ENCODE results near the gene OXSR1. TPM values are rescaled to one million over a fixed set of nuclear protein-coding genes. Genes with fewer than 3 reads are reported as not detected.
"Not testable (repeated sequence)": the region's sequence is repeated elsewhere in the genome, so short reads cannot be mapped to it uniquely, and the experiment has no call there.

The OXSR1 gene
- total RNA-seq, 2 experiments from 2014 or later: 61.2 to 63.6 TPM

DNA sequence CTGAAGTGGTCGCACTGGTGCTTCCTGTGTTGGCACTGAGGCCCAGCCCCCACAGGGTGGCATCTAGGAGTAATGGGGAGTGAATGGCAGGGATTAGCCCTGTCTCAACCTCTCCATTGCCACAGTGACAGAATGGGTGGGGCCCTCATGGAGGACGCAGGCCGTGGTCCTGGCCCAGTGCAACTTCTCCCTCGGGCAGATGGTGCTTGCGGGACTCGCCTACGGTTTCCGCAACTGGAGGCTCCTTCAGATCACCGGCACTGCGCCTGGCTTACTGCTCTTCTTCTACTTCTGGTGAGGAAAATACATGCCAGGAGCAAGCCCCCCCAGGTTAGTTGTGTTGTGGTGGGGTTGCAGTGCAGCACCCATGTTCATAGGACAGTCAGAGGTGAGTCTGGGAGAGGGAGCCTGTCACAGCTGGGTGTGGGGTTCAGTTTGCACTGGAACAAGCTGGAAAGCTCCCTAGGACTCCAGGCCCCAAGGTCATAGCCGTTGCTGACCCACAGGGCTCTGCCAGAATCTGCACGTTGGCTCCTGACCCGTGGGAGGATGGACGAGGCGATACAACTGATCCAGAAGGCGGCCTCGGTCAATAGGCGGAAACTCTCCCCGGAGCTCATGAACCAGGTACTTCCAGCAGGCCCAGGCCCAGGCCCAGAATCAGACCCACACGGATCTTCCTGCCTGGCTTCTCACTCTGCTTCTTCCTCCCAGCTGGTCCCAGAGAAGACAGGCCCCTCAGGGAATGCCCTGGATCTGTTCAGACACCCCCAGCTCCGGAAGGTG, 109.7 kb downstream of the OXSR1 start:
- POLR2A ChIA-PET: no interaction called here
- CTCF ChIA-PET: interaction anchor here (1.2 kb wide), 1 partner anchor 301 kb away, joined by 3 read pairs; no protein-coding TSS in a partner anchor

DNA sequence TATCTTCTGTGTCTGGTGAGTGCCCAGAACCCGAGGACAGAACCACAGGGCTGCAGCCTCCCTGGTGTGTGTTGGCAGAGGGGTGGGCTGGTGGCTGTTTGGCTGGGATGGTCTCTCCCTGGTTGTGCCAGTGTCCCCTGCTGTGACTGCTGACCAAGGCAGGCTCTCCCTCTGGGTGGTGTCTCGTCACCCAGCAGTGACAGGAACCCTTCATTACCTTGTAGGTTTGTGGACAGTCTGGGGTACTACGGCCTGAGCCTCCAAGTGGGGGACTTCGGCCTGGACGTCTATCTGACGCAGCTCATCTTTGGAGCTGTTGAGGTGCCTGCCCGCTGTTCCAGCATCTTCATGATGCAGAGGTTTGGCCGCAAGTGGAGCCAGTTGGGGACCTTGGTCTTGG, 110.3 kb downstream of the OXSR1 start:
- POLR2A ChIA-PET: no interaction called here
- CTCF ChIA-PET: no interaction called here

DNA sequence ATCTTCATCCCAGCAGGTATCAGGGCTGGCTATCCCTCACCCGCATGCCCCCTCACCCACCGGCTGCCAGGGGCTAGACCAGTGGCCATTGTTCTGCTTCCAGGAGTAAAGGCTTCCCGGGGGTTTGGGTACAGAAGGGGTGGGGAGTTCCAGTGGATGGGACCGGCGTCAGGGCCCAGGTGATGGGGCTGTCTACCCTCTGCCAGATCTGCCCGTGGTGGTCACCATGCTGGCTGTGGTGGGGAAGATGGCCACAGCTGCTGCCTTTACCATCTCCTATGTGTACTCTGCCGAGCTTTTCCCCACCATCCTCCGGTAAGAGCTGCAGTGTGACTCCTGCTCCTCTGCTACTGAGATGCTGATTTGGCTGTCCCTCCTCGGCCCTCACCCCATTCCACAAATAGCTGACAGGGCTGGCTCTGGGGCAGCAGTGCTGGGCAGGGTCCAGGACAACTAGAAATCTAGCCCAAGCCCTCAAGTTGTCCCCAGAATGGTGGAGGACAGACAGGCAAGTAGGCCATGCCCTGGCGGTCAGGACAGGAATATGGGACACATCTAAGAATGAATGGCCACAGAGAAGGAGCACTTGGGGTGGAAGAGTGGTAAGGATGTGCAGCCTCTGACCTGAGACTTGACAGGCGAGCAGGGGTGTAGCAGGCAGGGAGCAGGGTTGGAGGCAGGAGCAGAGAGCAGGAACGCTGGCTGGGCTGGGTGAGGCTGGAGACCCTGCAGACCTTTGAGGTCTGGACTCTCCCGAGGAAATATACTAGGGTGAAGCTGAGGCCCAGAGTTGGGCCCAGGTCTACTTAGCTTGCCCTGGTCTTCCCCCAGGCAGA, 111.0 kb downstream of the OXSR1 start:
- CTCF ChIA-PET: no interaction called here
- POLR2A ChIA-PET: no interaction called here

DNA sequence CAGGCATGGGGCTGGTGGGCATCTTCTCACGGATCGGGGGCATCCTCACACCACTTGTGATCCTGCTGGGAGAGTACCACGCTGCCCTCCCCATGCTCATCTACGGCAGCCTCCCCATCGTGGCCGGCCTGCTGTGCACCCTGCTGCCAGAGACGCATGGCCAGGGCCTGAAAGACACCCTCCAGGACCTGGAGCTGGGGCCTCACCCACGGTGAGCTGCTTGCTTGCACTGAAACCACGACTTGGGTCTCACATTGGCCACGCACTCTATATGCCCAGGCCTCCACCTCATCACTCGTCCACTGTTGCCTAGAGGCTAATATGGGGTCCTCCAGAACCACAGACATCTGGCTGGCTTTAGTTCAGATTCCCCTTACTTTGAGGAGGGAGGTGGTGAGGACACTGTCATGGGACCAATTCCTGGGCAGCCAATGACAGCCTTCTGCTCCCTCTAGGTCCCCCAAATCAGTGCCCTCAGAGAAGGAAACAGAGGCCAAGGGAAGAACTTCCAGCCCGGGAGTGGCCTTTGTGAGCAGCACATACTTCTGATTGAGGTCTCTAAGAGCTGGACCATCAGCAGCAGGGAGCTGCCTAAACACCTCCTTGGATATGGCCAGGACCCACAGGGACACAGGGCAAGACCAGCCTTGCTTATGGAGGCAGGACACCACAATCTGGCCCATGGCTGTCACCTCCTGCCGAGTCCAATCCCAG, 111.7 kb downstream of the OXSR1 start:
- CTCF ChIA-PET: no interaction called here

DNA sequence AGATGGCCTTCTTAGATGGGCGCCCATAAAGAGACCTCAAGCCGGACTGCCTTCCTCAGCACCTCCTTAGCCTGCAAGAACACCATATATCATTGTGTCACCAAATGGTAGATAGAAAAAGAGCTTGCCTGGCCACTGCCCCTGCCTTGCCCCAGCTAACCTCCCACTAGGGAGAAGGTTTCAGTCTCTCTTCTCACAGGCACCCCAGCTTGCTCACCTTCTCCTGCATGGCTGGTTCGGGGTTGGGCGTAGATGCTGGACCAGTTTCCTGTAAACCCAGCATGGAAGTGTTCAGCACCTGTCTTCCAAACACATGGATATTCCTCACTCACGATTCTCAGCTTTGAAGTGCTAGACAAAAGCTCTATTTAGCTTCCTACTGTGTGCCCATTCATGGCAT, 113.5 kb downstream of the OXSR1 start:
- ChIA-PET POLR2A (no interaction called here), CTCF (interaction anchor here (0.7 kb wide), 1 partner anchor 629 kb away, joined by 4 read pairs; no protein-coding TSS in a partner anchor)

More for the DNA sequence above, 111.7 kb downstream of the OXSR1 start:
- POLR2A ChIA-PET: no interaction called here

DNA sequence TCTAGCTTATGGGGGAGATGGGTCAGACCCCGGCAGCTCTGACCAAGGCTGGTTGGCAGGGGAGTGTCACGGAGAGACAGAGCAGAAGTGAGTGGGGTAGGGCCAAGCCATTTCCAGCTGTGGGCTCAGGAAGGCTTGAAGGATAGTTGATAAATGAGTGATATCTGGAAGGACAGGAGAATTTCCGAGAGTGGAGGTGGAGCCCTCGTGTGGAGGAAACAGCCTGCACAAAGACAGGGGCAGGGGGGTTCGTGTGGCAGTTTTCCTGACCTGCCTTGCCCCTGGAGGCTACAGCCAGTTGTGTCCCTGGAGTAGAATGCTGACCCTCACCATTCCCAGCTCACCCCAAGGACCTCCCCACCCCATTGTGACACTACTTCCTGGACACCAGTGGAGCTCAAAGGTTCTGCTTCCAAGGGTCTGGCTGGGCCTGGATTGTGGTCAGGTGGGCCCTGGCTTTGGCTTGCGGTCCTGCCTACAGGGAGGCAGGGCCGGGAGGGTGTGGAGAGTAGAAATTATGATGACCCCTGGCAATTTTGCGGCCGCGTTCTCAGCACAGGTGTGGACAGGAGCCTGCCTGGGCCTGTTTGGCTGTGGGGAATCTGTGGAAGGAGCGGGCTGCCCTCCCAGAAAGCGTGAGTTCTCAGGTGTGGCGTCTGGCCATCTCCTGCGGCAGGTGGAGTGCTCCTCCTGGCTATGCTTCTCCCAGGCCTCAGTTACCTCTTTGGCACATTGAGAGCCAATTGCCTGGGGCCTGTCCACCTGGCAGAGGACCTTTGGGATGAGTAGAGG, 116.8 kb downstream of the OXSR1 start, which contains the start of gene SLC22A14:
TSS of gene SLC22A14 (plus strand) at position 400 of the 792 bp plus-strand sequence. CDS start 23,733 bp downstream, outside the sequence.
- ChIA-PET POLR2A (no interaction called here), CTCF (no interaction called here)

DNA sequence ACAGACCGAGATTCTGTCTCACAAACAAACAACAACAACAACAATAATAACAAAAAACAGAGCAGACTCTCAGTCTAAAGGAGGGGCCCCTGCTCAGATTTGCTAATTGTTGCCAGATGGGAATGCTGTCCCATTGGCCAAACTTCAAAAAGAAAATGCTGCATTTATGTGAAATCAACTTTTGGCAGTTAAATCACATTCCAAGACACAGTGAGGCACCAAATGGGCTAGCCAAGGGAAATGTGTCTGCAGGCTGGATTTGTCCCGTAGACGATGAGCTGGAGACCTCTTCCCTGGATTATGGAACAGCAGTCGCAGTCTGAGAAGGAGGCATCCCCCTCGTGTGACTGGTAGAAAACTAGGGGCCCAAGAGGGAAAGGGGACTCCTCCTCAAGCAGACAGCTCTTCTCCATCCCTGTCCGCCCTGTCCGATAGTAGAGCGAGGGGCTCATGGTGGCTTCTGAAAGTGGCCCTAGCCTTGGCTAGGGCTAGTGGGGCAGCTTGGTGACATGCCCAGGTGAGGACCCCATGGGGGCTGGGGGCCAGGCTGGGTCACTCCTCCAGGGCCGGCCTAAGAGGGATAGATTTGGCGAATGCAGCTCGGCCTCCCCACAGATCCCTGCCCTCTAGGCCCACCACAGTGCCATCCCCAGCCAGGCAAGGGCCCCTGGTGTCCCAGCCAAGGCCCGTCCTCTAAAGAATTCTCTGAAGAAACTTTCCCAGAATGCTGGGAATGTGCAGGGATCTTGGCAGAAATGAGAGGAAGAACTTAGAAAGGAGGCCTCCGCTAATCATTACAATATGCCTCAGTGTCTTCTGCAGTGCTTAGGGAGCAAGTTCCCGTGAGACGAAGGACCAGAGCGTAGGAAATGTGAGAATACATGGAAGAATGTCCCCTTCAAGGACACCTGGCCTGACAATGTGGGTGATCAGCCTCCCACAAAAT, 118.7 kb downstream of the OXSR1 start:
- CTCF ChIA-PET: no interaction called here
- POLR2A ChIA-PET: no interaction called here

DNA sequence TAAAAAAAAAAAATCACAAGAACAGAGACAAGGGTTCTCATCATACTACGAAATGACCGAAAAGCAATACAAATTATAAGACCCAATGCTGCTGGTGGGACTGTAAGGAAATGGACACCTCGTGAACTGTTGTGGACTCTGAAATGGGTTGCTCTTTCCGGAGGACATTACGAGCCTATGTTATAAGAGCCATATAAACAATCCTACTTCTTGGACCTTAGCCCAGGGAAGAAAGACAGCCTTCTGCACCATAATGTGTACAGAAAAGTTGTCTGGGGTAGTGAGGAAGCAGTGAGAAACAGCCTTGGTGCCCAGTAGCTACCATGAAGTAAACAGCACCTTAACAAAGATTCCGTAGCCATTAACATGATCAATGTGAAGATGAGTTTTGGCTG, 119.4 kb downstream of the OXSR1 start:
- CTCF ChIA-PET: no interaction called here
- POLR2A ChIA-PET: no interaction called here

DNA sequence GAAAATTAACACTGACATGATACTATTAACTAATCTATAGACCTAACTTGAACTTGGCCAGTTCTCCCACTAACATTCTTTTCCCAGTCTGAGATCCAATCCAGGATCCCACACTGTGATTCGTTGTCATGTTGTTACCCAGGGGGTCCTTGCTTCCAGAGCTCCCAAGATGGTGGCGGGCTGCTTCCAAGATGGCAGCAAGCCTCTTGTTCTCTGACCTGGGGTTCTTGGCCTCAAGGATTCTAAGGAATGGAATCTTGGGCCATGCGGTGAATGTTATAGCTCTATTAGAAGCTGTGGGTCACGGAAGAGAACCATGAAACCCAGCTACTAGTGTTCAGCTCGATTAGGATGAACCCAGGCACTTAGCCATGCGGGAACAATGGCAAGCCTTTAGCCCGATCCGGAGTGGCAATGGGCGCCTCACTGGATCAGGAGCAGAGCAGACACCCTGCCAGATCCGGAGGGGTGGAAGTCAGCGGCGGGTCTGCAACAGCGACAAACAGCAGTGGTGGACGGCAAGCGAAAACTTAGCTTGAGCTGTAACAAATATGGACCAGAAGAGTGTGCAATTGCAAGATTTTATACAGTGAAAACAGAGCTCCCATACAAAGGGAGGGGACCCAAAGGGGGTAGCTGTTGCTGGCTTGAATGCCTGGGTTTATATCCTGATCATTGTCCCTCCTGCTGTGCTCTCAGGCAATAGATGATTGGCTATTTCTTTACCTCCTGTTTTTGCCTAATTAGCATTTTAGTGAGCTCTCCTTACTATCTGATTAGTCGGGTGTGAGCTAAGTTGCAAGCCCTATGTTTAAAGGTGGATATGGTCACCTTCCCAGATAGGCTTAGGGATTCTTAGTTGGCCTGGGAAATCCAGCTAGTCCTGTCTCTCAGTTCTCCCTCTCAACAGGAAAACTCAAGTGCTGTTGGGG, 124.2 kb downstream of the OXSR1 start:
- POLR2A ChIA-PET: interaction anchor here (0.7 kb wide), 1 partner anchor 27 kb away, joined by 8 read pairs; no protein-coding TSS in a partner anchor
- CTCF ChIA-PET: not testable (repeated sequence)

DNA sequence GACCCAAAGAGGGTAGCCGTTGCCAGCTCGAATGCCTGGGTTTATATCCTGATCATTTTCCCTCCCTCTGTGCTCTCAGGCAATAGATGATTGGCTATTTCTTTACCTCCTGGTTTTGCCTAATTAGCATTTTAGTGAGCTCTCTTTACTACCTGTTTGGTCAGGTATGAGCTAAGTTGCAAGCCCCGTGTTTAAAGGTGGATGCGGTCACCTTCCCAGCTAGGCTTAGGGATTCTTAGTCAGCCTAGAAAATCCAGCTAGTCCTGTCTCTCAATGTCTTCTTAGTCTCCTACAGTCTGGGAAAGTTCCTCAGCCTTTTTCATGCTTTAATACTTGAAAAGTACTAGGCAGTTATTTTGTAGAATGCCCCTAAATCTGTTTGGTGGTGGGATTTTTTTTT, 131.7 kb downstream of the OXSR1 start:
- POLR2A ChIA-PET: not testable (repeated sequence)
- CTCF ChIA-PET: interaction anchor here (0.5 kb wide), 2 partner anchors 40 to 365 kb away, joined by 3 read pairs; no protein-coding TSS in a partner anchor

DNA sequence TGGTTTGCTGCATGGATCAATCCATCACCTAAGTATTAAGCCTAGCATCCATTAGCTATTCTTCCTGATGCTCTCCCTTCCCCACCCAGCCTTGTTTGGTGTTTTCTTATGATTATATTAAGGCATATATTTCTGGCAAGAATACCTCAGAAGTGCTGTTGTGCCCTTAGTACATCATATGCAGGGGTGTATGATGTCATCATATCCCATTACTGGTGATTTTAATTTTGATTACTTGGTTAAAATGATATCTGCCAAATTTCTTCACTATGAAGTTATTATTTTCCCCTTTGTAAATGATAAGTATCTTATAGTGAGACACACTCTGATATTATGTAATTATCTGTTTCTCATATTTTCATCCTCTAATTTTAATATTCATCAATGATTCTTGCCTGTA, 132.2 kb downstream of the OXSR1 start:
- CTCF ChIA-PET: interaction anchor here (0.7 to 1.2 kb wide), 3 partner anchors 49 to 182 kb away, joined by 3 to 5 read pairs (median 3); partner anchors contain the start of gene XYLB
- POLR2A ChIA-PET: no interaction called here

DNA sequence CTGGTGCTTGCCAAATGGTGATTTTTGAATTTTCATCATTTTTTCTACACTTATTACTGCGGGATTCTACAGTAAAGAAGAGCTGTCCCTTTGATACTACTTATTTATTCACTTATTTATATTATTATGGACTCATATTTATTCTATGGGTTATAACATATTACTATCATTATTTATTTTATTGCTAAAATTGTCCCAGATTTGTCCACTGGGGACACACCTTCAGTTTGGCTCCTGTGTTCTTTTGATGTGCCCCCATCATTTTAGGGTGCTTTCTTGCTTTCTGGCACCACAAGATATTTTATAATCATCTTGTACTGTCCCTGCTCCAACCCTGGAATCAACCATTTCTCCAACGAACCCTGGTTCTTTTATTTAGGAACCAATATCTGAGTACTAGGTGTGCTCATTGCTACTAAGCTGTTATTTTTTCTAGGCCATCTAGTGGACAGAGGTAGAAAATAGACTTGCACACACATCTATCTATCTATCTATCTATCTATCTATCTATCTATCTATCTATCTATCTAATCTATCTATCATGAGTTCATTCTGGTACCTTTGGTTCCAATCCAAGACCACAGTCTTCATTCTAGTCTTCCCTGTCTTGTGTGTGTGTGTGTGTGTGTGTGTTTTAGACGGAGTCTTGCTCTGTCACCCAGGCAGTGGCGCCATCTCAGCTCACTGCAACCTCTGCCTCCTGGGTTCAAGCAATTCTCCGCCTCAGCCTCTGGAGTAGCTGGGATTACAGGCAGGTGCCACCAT, 132.8 kb downstream of the OXSR1 start:
- POLR2A ChIA-PET: interaction anchor here (0.6 kb wide), 1 partner anchor 199 kb away, joined by 6 read pairs; no protein-coding TSS in a partner anchor
- CTCF ChIA-PET: interaction anchor here (0.7 to 1.2 kb wide), 3 partner anchors 49 to 183 kb away, joined by 3 to 5 read pairs (median 3); partner anchors contain the start of gene XYLB

Measured in activated CD8-positive, alpha-beta memory T cell treated with anti-CD3 and anti-CD28 coated beads for 36 hours (primary cell).